SU-DHL-6 (cell line): ENCODE data around the gene SPSB2.
A peak's percentile ranks its signal among the peaks of the same experiment; 100 is the strongest.

Experiments
- H2AFZ ChIP-seq: fragments of 200-600 bp; sonication (generic); 2 replicates; pipeline ENCODE4 v1.6.1; 2014; ENCODE audit warnings: low read depth, mild to moderate bottlenecking, moderate library complexity, mixed read lengths, antibody characterized with exemption, low read length; ENCODE audit not compliant: severe bottlenecking
- H3F3A ChIP-seq: fragments of 200-600 bp; shearing (Covaris generic); 2 replicates; pipeline ENCODE4 v1.6.0; 2016; ENCODE audit warnings: antibody characterized with exemption, mild to moderate bottlenecking; ENCODE audit not compliant: insufficient read depth
- H3K27ac ChIP-seq: fragments of 200-600 bp; sonication (generic); 2 replicates; pipeline ENCODE4 v1.5.1; 2016; ENCODE audit warnings: low read depth, mild to moderate bottlenecking, low read length, moderate library complexity, mixed read lengths
- H3K27me3 ChIP-seq: fragments of 200-600 bp; sonication (generic), shearing (Covaris generic); 2 replicates; pipeline ENCODE4 v1.6.0; 2014; ENCODE audit warnings: mild to moderate bottlenecking, low read length
- H3K36me3 ChIP-seq: fragments of 200-600 bp; sonication (generic); 2 replicates; pipeline ENCODE4 v1.6.1; 2014; ENCODE audit warnings: mild to moderate bottlenecking, low read length, mixed read lengths
- H3K4me2 ChIP-seq: fragments of 300-600, 200-600 bp; shearing (Covaris generic), sonication (generic); 2 replicates; pipeline ENCODE4 v1.6.0; 2014; ENCODE audit warnings: low read length, low read depth, mild to moderate bottlenecking; ENCODE audit not compliant: poor library complexity, severe bottlenecking
- H3K4me3 ChIP-seq: fragments of 200-600 bp; sonication (generic); 2 replicates; pipeline ENCODE4 v1.5.1; 2014; ENCODE audit warnings: antibody characterized with exemption, low read length, mild to moderate bottlenecking, mixed read lengths; ENCODE audit not compliant: insufficient read depth, poor library complexity, severe bottlenecking
- H3K79me2 ChIP-seq: fragments of 200-600 bp; sonication (generic); 2 replicates; pipeline ENCODE4 v1.6.1; 2014; ENCODE audit warnings: mild to moderate bottlenecking, low read length, moderate library complexity; ENCODE audit not compliant: insufficient read depth
- H3K9ac ChIP-seq: fragments of 200-600 bp; sonication (generic); 2 replicates; pipeline ENCODE4 v1.7.0; 2014; ENCODE audit warnings: mild to moderate bottlenecking, low read length
- H3K9me2 ChIP-seq: fragments of 200-600 bp; sonication (generic); replicated peaks from 2 replicates; pipeline ENCODE4 v1.6.1; 2014; ENCODE audit warnings: low read length; ENCODE audit not compliant: insufficient read depth
- H3K9me3 ChIP-seq: fragments of 200-600 bp; sonication (generic); 2 replicates; pipeline ENCODE4 v1.6.1; 2014; ENCODE audit warnings: low read length, mixed read lengths; ENCODE audit not compliant: insufficient read depth
- H4K20me1 ChIP-seq: fragments of 200-600 bp; sonication (generic); 2 replicates; pipeline ENCODE4 v1.6.1; 2014; ENCODE audit warnings: low read depth, mild to moderate bottlenecking, antibody characterized with exemption, low read length, moderate library complexity, mixed read lengths
- EZH2phosphoT487 ChIP-seq: fragments of 200-600 bp; sonication (generic), shearing (Covaris generic); conservative IDR thresholded peaks from 2 replicates; pipeline ENCODE4 v1.6.1; 2018; ENCODE audit warnings: mild to moderate bottlenecking, antibody characterized with exemption, low read length, moderate library complexity, mixed read lengths
- TF ChIP-seq, protein P1 (sequence below): fragments of 200-600 bp; sonication (generic); IDR thresholded peaks from one replicate; pipeline ENCODE4 v1.5.1; 2017; ENCODE audit warnings: antibody characterized with exemption, mild to moderate bottlenecking, low read length, moderate library complexity; ENCODE audit not compliant: insufficient read depth, poor library complexity, severe bottlenecking

The SPSB2 gene

DNA sequence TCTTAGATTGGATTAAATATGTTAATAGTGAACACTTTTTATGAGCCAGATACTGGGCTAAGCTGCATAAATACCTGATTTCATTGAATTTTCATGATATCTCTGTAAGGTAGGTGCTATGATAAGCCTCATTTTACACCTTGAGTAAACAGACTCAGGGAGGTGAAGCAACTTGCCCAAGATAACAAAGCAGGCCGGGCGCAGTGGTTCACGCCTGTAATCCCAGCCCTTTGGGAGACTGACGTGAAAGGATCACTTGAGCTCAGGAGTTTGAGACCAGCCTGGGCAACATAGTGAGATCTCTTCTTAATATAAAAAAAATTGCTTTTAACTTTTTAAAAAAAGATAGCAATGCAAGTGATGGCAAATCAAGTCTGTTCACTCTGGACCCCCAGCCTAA, 31.0 kb downstream of the SPSB2 start:
- TF ChIP-seq, protein P1, sequence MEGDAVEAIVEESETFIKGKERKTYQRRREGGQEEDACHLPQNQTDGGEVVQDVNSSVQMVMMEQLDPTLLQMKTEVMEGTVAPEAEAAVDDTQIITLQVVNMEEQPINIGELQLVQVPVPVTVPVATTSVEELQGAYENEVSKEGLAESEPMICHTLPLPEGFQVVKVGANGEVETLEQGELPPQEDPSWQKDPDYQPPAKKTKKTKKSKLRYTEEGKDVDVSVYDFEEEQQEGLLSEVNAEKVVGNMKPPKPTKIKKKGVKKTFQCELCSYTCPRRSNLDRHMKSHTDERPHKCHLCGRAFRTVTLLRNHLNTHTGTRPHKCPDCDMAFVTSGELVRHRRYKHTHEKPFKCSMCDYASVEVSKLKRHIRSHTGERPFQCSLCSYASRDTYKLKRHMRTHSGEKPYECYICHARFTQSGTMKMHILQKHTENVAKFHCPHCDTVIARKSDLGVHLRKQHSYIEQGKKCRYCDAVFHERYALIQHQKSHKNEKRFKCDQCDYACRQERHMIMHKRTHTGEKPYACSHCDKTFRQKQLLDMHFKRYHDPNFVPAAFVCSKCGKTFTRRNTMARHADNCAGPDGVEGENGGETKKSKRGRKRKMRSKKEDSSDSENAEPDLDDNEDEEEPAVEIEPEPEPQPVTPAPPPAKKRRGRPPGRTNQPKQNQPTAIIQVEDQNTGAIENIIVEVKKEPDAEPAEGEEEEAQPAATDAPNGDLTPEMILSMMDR, result no peak
- no peak overlapping the region for H3K4me3 ChIP-seq
- no peaks in the 10 kb centered on the region for H3K9me3 ChIP-seq
- no peaks in the 10 kb centered on the region for H3K79me2 ChIP-seq
- no peak overlapping the region for H2AFZ ChIP-seq
- no peaks in the 10 kb centered on the region for H3K9me2 ChIP-seq
- no peak overlapping the region for H3K4me2 ChIP-seq
- H4K20me1 ChIP-seq, result no peaks in the 10 kb centered on the region
- no peak overlapping the region for H3K27ac ChIP-seq
- H3K36me3 ChIP-seq, result no peaks in the 10 kb centered on the region
- H3K9ac ChIP-seq, result no peak overlapping the region
- H3K27me3 ChIP-seq, result no peaks in the 10 kb centered on the region
- peaks cover 4% of the 10 kb centered on the region; the same call in 1 of the 2 replicates for H3F3A ChIP-seq

DNA sequence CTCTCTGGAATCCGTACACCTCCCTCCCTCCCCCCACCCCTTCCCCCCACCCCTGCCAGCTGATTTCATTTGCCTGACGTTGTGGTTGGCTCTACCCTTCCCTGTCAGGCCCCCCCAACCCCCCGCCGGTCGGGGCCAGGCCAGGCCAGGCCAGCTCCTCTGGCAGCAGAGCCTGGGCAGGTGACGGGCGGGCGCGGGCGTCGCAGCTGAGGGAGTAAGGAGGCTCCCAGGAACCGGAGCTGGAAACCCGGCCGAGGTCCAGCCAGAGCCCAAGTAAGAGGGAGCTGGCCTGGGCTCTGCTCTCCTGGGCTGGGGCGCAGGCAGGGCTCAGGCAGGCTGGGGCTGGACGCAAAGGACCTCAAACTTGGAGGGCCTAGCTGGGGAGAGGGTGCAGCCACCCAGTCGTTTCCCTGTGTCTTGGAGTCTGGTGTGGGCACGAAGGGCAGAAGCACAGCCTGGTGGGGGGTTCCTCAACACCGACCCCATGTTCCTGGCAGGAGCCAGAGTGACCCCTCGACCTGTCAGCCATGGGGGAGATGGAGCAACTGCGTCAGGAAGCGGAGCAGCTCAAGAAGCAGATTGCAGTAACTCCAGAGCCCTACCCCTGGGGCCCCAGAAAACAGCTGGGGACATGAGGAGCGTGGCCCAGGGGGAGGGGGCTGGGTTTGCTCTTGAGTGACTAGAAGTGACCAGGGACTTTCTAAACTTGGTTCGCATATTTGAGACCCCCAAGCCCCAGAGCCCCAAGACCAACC, 32.2 kb downstream of the SPSB2 start, which contains the start of gene GNB3:
GNB3 (plus strand) TSS at position 165 of the 755 bp plus-strand sequence; CDS start at position 528, 363 bp downstream.
- peak within 1 kb of the TSS; percentile 44; the same call in 1 of the 2 replicates for H3K9ac ChIP-seq
- TF ChIP-seq, protein P1, result no peak
- no peak for TF ChIP-seq EZH2phosphoT487
- no peaks in the 10 kb centered on the region for H3K9me2 ChIP-seq
- no peaks in the 10 kb centered on the region for H3K27me3 ChIP-seq
- peaks cover 4% of the 10 kb centered on the region; the same call in 1 of the 2 replicates for H3F3A ChIP-seq
- H3K27ac ChIP-seq, result peak within 1 kb of the TSS; percentile 40
- no peak within 1 kb of the TSS for H2AFZ ChIP-seq
- peak within 1 kb of the TSS; percentile 43 for H3K4me2 ChIP-seq
- no peaks in the 10 kb centered on the region for H3K9me3 ChIP-seq
- H4K20me1 ChIP-seq, result no peaks in the 10 kb centered on the region
- no peaks in the 10 kb centered on the region for H3K36me3 ChIP-seq
- H3K4me3 ChIP-seq, result no peak within 1 kb of the TSS
- H3K79me2 ChIP-seq, result no peaks in the 10 kb centered on the region

DNA sequence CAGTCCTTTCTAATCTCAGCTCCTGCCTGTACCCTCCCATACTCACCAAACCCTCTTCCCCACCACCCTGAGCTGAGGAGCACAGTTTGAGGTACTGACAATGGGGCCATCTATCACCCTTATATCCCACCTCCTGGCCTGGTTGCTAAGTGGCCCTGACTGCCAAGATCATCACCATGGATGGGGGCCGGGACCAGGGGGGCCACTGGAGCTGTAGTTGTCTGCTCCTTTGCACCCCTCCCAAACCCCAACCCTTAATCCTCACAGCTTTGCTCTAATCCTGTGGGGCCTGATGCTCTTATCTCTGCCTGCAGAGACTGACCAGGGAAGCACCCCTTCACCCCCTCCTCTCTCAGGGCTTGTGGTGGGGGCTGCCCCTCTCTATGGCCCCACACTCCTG, 32.8 kb downstream of the SPSB2 start:
- H3K27ac ChIP-seq, result peak overlapping the region; percentile 40
- H3K27me3 ChIP-seq, result no peaks in the 10 kb centered on the region
- no peak overlapping the region for H3K4me3 ChIP-seq
- H4K20me1 ChIP-seq, result no peaks in the 10 kb centered on the region
- H3F3A ChIP-seq, result peaks cover 4% of the 10 kb centered on the region; the same call in 1 of the 2 replicates
- H3K9me3 ChIP-seq, result no peaks in the 10 kb centered on the region
- H3K79me2 ChIP-seq, result no peaks in the 10 kb centered on the region
- peak overlapping the region; percentile 43 for H3K4me2 ChIP-seq
- H3K9ac ChIP-seq, result peak overlapping the region; percentile 44; the same call in 1 of the 2 replicates
- H2AFZ ChIP-seq, result no peak overlapping the region
- no peaks in the 10 kb centered on the region for H3K9me2 ChIP-seq
- no peaks in the 10 kb centered on the region for H3K36me3 ChIP-seq
- TF ChIP-seq, protein P1, result no peak
- no peak for TF ChIP-seq EZH2phosphoT487
